WTC11 (cell line): ENCODE results near the gene KCNH3. TPM values are rescaled to one million over a fixed set of nuclear protein-coding genes. Genes with fewer than 3 reads are reported as not detected.

Experiments used
- ATAC-seq: fragments of 200-7000 bp; cut with Tn5 transposase; 2 replicates; pipeline ENCODE4 v1.10.0; 2021; ENCODE audit warnings: mild to moderate bottlenecking, moderate library complexity
- CTCF ChIA-PET: fragments of 300-600 bp; sonication (Branson Sonifier 250); formaldehyde crosslinking; loops from one replicate; lab custom pipeline; 2021; ENCODE audit warnings: antibody characterized with exemption; lab: Charles Lee
- POLR2A ChIA-PET: fragments of 350-600 bp; sonication (Branson Sonifier 250); formaldehyde crosslinking; loops from one replicate; lab custom pipeline; 2021; ENCODE audit warnings: antibody characterized with exemption; lab: Charles Lee
- DNase-seq: peaks from one replicate; pipeline ENCODE4 v3.0.0; 2021; ENCODE audit warnings: low spot score
- H3K27ac Mint-ChIP-seq: 2 replicates; pipeline ENCODE4 v1.8.0; 2021; ENCODE audit warnings: mixed read lengths
- H3K27me3 Mint-ChIP-seq: 2 replicates; pipeline ENCODE4 v1.8.0; 2021; ENCODE audit warnings: low read depth, mild to moderate bottlenecking, moderate library complexity, mixed read lengths
- H3K36me3 Mint-ChIP-seq: 2 replicates; pipeline ENCODE4 v1.8.0; 2021; ENCODE audit warnings: mixed read lengths
- H3K4me1 Mint-ChIP-seq: 2 replicates; pipeline ENCODE4 v1.8.0; 2022; ENCODE audit warnings: mixed read lengths
- H3K4me3 Mint-ChIP-seq: 2 replicates; pipeline ENCODE4 v1.8.0; 2021; ENCODE audit warnings: mild to moderate bottlenecking, moderate library complexity, mixed read lengths
- H3K9me3 Mint-ChIP-seq: 2 replicates; pipeline ENCODE4 v1.8.0; 2021; ENCODE audit warnings: mixed read lengths
- AR ChIP-seq: fragments of 250-450 bp; sonication (Bioruptor Pico); IDR thresholded peaks from 2 replicates; pipeline ENCODE4 v1.9.0; 2021; ENCODE audit warnings: mild to moderate bottlenecking
- CDX4 ChIP-seq: fragments of 250-450 bp; sonication (Bioruptor Pico); IDR thresholded peaks from 2 replicates; pipeline ENCODE4 v1.9.0; 2021; ENCODE audit warnings: moderate library complexity, mild to moderate bottlenecking, inconsistent platforms, borderline replicate concordance
- ELF4 ChIP-seq: sonication (generic); formaldehyde crosslinking; IDR thresholded peaks from 2 replicates; pipeline ENCODE4 v1.8.1; 2022; ENCODE audit warnings: low read depth, mild to moderate bottlenecking, moderate library complexity, missing genetic modification reagents
- ERG ChIP-seq: fragments of 250-450 bp; sonication (Bioruptor Pico); IDR thresholded peaks from 2 replicates; pipeline ENCODE4 v1.8.0; 2021; ENCODE audit warnings: mild to moderate bottlenecking
- ESRRA ChIP-seq: sonication (generic); formaldehyde crosslinking; IDR thresholded peaks from 2 replicates; pipeline ENCODE4 v1.8.1; 2022; ENCODE audit warnings: mild to moderate bottlenecking, missing genetic modification reagents, borderline replicate concordance
- GABPB1 ChIP-seq: sonication (generic); formaldehyde crosslinking; IDR thresholded peaks from 2 replicates; pipeline ENCODE4 v1.8.1; 2023; ENCODE audit warnings: mild to moderate bottlenecking, missing genetic modification reagents
- GRHL2 ChIP-seq: fragments of 250-450 bp; sonication (Bioruptor Pico); IDR thresholded peaks from 2 replicates; pipeline ENCODE4 v1.8.0; 2022; ENCODE audit warnings: mild to moderate bottlenecking, moderate library complexity; ENCODE audit not compliant: insufficient replicate concordance, severe bottlenecking
- GTF2I ChIP-seq: fragments of 250-450 bp; sonication (Bioruptor Pico); conservative IDR thresholded peaks from 2 replicates; pipeline ENCODE4 v1.4.0; 2021; ENCODE audit warnings: mild to moderate bottlenecking
- HMGA2 ChIP-seq: fragments of 250-450 bp; sonication (Bioruptor Pico); IDR thresholded peaks from 2 replicates; pipeline ENCODE4 v1.4.0; 2021; ENCODE audit warnings: mild to moderate bottlenecking, moderate library complexity
- MYBL2 ChIP-seq: sonication (generic); formaldehyde crosslinking; IDR thresholded peaks from 2 replicates; pipeline ENCODE4 v1.8.1; 2023; ENCODE audit warnings: mild to moderate bottlenecking, moderate library complexity, missing genetic modification reagents
- NFYB ChIP-seq: sonication (generic); formaldehyde crosslinking; conservative IDR thresholded peaks from 2 replicates; pipeline ENCODE4 v1.8.0; 2022; ENCODE audit warnings: low read depth, missing genetic modification reagents
- NR2C2 ChIP-seq: sonication (generic); formaldehyde crosslinking; IDR thresholded peaks from 2 replicates; pipeline ENCODE4 v1.8.0; 2022; ENCODE audit warnings: mild to moderate bottlenecking, missing genetic modification reagents
- NR3C1 ChIP-seq: sonication (generic); formaldehyde crosslinking; conservative IDR thresholded peaks from 2 replicates; pipeline ENCODE4 v1.8.1; 2023; ENCODE audit warnings: low read depth, mild to moderate bottlenecking, missing genetic modification reagents
- ZBTB21 ChIP-seq: sonication (generic); formaldehyde crosslinking; IDR thresholded peaks from 2 replicates; pipeline ENCODE4 v1.8.1; 2023; ENCODE audit warnings: mild to moderate bottlenecking, missing genetic modification reagents, borderline replicate concordance
- ZNF232 ChIP-seq: sonication (generic); formaldehyde crosslinking; IDR thresholded peaks from 2 replicates; pipeline ENCODE4 v1.8.0; 2022; ENCODE audit warnings: mild to moderate bottlenecking, missing genetic modification reagents
- ZNF425 ChIP-seq: fragments of 250-450 bp; sonication (Bioruptor Pico); conservative IDR thresholded peaks from 2 replicates; pipeline ENCODE4 v1.9.0; 2021; ENCODE audit warnings: mild to moderate bottlenecking
- total RNA-seq: library from RNA; stranded (reverse); gene quantifications from 3 replicates; pipeline ENCODE4 v1.2.3, GENCODE V29; 2021

KCNH3 gene
- total RNA-seq, 1 experiment from 2014 or later = 0.44 TPM

DNA sequence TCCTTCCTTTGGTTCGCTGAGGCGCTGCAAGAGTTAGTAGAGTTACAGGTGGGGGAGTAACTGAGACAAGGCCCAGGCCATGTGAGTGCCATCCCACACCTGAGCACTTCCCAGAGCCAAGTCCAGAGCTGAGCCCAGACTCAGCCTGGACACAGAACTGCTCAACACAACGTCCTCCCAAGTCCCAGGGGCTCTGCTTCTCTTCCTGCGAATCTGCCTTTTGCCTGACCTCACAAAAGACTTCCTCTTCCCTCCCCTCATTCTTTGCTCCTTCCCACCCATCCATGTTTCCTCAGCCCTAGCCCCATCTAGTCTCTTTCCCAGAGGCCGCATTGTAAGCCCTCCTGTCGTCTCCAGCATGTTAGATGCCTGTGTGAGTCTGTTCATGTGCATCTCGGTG is 45.8 kb downstream of the KCNH3 start:
- Mint-ChIP-seq H3K36me3 (no peaks in the 10 kb centered on the region; the same call in 1 of the 2 replicates), H3K4me1 (peaks cover 8% of the 10 kb centered on the region), H3K9me3 (no peaks in the 10 kb centered on the region), H3K27ac (peak overlapping the region; percentile 6; the same call in 1 of the 2 replicates), H3K4me3 (no peak overlapping the region), H3K27me3 (no peaks in the 10 kb centered on the region)
- TF ChIP-seq NR3C1 = no peak
- TF ChIP-seq HMGA2 = no peak
- no peak for TF ChIP-seq ZNF425 (CRISPR knock-in tag)
- DNase-seq = no peak
- POLR2A ChIA-PET = no interaction called here
- CTCF ChIA-PET = interaction anchor here (0.9 to 3.5 kb wide), 3 partner anchors 31 to 288 kb away, joined by 3 to 11 read pairs (median 9); partner anchors contain the start of gene PRPF40B
- no peak for ATAC-seq

- H3K27me3 Mint-ChIP-seq = no peaks in the 10 kb centered on the region
- DNase-seq = no peak
- peaks cover 2% of the 10 kb centered on the region; the same call in 1 of the 2 replicates for H3K36me3 Mint-ChIP-seq
- POLR2A ChIA-PET = no interaction called here
- TF ChIP-seq NR2C2 = no peak
- TF ChIP-seq CDX4 (CRISPR knock-in tag) = no peak
- no peak for TF ChIP-seq NFYB (CRISPR knock-in tag)
- TF ChIP-seq GTF2I (CRISPR knock-in tag) = no peak
- TF ChIP-seq MYBL2 (CRISPR knock-in tag) = no peak
- no peak for TF ChIP-seq AR (CRISPR knock-in tag)
- no peak for TF ChIP-seq ERG (CRISPR knock-in tag)
- no peak for TF ChIP-seq ESRRA (CRISPR knock-in tag)
- TF ChIP-seq ELF4 (CRISPR knock-in tag) = no peak
- no peak for TF ChIP-seq GABPB1
- no peak for TF ChIP-seq GRHL2
- no peak for TF ChIP-seq ZNF232
- no peak for TF ChIP-seq ZBTB21 (CRISPR knock-in tag)
- H3K9me3 Mint-ChIP-seq = no peaks in the 10 kb centered on the region
- H3K27ac Mint-ChIP-seq = peak overlapping the region; percentile 58; the same call in 1 of the 2 replicates
- CTCF ChIA-PET = interaction anchor here (3.5 kb wide), 1 partner anchor 38 kb away, joined by 11 read pairs; the partner anchor contains the start of gene PRPF40B
- peaks cover 2% of the 10 kb centered on the region; the same call in 1 of the 2 replicates for H3K4me1 Mint-ChIP-seq
- H3K4me3 Mint-ChIP-seq = no peak overlapping the region
- no peak for ATAC-seq
Observed at GRCh38 chr12:49585477-49586459, 46.9 kb downstream of the KCNH3 start.
